NCI-H345 treated with DMSO at 0.1 percent for 48 hours (cell line): ENCODE measurements around the gene TEX2.
"Not testable (repeated sequence)": the region's sequence is repeated elsewhere in the genome, so short reads cannot be mapped to it uniquely, and the experiment has no call there.

Source experiments
- DNase-seq: peaks from one replicate; lab custom pipeline; 2025; ENCODE audit not compliant: unreplicated experiment; lab: John Stamatoyannopoulos, UW

TEX2 gene

DNA sequence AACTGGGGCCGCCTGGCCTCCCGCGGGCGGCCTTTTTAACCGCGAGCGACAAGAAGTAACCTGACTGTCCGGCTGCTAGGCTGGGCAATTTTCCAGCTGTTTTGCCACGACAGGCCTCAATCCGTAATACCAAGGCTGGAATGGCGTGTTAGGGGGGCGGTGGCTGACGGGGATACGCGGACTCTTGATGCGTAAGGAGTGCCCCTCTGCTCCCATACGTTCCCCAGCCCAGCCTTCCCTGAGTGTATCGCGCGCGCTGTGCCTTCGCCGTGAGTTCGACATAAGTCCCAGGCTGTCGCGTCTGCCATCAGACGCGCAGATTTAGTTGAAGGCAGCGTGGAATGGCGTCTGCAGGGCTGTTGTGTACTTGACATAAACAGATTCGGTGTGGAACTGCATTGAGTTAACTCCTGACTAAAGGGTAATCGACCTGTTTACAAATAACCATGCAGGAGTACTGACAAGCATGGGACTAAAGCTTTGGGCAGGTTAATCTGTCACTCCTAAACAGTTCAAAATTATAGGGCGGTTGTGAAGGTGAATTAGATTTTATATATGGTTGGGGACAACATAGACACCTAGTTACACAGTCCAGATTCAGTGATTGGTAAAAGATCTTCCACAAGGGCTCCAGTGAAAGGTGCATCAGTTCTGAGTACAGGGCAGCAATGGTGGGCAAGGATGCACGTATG, 116.5 kb downstream of the TEX2 start:
- peak; percentile 36 for DNase-seq

DNA sequence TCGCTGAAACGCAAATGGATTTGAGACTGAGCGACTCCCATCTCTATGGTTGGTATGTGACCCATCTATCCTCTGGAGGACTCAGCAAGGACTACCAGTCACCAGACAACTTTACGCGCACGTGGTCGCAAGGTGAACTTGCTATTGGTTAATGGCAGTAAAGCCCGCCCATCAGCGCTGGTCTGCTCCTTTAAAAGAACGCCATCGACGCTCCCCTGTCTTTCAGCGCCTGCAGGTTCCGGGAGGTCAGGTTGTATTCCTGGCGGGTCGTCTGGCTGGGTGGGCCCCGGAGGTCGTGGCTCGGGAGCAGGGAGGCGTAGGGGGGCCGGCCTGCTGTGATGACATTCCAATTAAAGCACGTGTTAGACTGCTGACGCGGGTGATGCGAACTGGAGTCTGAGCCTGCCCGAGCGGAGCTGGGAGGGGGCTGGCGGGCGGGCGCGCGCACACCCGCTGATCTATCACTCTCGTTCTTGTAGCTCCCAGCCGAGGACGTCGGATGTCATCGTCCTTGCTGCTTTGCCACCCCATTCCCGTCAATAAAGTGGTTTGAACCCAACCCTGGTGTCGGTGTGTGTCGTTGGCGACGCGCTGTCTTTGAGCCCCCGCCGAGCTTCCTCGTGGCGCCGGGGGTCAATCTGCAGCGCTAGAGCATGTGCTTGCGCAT, 117.2 kb downstream of the TEX2 start:
- DNase-seq = peak; percentile 99

DNA sequence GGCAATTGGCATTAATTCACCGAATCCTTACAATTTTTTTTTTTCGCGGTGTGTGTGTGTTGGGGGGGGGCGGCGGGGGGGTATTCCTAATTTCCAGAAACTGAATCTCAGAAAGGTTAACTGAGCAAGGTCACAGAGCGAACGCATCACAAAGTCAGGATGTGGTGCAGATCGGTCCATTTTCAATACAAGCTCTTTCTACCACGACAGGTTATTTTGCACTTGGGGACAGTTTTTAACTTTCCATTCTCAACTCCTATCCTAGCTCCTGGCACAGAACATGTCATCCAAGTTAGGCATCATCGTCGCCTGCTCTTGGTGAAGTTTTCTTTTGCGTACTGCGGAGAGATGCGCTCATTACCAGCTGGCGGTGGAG, 117.7 kb downstream of the TEX2 start:
- DNase-seq = no peak

DNA sequence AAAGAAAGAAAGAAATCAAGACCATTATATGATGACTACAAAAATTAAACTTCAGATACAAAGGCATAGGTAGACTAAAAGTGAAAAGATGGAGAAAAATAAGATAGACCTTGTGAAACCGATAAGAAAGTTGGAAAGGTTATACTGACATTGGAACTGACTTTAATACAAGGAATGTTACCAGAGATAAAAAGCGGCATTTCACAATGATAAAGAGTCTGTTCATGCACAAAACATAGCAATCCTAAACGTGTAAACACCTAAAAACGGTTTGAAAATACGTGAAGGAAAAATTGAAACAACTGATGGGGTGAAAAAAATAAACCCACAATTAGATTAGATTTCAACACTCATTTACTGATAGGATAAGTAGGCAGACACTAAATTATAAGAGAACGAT, 123.5 kb downstream of the TEX2 start:
- no peak for DNase-seq

DNA sequence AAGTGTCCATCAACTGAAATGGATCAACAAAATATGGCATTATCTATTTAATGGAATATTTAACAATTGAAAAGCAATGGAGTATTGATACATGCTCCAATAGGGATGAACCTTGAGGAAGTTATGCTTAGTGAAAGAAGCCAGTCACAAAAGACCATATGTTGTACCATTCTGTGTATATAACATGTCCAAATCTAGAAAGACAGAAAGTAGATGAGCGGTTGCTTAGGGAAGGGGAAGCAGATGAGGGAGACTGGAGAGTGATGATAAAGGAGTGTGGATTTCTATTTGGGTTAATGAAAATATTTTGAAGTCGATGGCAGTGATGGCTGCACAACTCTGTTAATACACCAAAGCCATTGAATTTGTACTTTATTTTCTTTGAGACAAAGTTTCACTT, 124.6 kb downstream of the TEX2 start:
- no peak for DNase-seq

DNA sequence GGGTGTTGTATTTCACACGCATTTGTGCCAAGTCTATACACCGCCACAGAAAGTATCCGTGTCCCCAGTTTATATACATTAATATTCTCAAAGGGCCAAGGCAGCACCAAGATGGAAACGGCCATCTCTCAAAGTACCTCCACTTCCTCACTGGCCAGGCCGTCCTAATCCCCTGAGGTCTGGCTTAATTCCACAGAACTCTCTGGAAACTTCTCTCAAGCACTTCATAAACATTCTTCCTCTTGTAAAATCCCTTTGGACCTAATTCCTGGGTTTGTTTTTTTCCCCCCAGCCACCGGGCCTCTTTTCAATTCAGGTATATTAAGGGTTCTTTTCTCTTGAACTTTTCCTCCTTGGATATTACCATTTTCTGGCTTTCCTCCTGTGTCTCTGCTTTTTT, 128.1 kb downstream of the TEX2 start:
- DNase-seq = no peak

DNA sequence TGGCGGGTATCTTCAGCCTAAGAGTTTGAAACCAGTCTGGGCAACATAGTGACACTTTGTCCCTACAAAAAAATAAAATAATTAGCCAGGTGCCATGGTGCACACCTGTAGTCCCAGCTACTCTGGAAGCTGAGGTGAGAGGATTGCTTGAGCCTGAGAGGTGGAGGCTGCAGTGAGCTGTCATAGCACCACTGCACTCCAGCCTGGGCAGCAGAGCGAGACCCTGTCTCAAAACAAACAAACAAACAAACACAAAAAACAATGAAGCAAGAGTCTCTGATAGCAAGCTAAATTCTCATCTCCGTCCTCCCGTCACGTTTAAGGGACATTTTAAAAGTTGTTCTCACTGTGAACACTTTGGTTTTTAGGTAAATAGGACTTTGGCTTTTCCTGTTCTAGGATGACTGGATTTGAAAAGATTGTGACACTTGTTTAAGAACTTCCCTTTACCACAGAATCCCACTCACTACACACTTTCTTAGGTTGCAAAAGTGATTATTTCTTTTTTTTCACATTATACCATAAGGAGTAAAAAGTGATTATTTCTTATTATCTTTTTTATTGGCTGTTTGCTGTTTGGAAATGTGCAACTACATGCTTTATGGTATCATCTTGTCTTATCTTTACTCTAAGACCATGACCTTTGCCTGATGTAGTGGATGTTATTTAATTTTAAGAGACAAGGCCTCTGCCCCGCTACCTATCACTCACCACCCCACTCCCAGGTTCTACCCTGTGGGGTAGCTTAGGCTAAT, 128.7 kb downstream of the TEX2 start:
- DNase-seq = no peak

DNA sequence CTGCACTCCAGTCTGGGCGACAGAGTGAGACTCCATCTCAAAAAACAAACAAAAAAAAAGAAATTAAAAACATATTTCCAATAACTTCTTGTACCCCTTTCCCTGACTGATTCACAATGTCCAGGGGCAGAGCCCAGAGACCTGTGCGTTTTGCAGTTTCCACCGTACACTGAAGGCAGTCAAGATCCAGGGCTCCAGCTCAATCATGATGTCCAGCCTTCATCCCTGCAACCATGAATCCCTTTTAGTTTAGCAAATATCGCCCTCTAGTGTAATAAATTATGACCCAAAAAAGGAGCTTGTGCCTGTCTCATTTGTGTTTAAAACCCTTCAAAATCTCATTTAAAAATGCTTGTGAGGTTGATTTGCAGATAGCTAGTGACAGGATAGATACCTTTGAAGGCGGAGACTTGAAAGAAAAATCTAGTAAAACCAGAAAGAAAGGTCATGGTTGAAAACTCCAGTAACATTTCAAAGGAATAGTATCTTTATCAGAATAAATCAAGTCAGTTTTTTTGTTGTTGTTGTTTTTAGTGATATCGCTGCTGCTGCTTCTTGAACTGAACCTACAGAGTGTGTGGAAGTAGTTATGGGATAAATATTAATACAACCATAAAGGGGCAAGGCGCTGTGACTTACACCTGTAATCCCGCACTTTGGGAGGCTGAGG, 129.4 kb downstream of the TEX2 start:
- peak; percentile 60 for DNase-seq

DNA sequence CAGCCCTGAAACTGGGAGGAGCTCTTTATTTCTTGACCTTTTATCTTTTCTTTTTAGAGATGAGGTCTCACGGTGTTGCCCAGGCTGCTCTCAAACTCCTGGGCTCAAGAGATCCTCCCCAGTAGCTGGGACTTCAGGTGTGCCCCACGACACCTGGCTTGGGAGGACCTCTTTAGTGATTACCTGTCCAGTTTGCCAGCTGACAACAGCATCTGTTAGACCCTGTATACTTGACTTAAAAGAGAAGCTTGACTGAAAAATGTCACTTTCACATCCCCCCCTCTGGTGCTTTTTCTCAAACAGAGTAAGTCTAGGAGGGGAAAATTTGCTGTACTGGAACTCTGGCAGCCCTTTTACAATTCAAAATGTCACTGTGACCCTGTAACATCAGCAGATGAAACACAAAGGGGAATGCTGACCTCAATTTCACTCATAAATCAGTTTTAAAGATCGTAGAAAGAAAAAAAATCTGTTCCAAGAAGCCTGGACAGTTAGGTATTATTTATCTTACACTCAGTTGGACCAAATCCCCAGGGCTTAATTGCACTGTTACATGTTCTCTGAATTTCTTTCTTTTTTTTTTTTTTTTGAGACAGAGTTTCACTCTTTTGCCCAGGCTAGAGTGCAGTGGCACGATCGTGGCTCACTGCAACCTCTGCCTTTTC, 131.3 kb downstream of the TEX2 start:
- no peak for DNase-seq

DNA sequence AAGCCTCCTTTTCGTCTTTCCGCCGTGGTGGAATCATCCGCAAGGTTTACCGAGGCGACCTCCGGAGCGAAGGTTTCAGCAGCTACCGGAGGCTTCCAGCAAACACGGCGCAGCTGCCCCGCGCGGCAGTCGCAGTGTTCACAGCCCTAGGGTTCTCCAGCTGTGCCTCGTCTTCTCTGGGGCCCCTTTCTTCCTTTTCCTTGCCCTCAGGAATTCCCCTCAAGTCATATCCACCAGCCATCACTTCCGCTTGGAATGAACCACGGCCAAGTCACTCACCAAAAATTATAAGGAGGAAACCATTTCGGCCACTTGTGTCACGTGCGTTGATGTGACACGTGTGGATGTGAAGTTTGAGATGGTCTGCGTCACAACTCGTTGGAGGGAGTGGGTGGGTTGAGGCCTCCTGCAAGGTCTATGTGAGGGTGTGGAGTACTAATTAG, 132.5 kb downstream of the TEX2 start:
- DNase-seq = no peak

DNA sequence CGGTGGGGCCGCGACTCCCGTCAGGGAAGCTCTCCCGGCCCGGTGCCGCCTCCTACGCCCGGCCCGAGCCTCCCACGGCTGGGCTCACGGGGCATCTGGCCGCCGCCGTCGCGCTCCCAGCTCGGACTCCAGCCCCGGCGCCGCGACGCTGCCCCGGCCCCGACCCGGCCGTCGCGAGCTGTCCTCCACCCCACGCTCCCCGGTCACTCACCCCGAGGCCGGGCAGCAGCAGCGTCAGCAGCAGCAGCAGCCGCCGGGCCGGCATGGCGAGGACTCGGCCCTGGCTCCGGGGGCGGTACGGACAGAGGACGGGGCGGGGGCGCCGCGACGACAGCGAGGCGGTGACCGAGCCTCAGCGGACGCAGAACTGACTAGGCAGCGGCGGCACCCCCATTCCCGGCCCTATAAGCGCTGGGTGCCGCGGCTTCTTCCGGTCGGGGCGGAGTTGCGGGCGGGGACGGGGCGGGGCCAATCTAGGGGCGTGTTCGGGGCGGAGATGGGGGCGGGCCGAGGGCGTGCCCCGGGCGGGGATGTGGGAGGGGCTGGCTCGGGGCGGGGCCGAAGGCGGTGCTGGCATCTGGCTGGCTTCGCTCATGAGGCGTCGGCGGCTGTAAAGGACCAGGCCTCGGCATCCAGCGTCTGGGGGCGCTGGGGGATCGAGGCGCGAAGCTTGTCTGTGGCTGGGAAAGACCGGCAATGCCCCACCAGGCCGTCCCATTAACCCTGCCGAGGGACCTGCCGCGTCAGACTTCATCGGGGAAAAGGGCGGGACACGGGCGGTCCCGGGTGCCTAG, 133.1 kb downstream of the TEX2 start, which contains the start of gene ERN1:
ERN1 (minus strand) TSS at position 380 of the 794 bp plus-strand sequence; CDS start at position 265, 115 bp downstream.
- DNase-seq = peak; percentile 45

DNA sequence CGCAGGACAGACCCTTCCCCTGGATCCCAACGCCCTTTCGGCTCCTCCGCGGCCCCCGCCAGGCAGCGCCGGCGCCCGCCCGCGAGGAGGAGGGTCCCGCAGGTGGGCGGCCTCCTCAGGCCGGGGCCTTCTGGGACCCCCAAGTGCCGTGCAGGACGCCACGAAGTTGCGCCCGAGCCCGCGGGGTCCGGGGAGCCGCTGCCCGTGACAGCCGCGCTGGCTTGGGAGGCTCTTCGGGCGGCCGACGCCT, 133.6 kb downstream of the TEX2 start:
- no peak for DNase-seq

DNA sequence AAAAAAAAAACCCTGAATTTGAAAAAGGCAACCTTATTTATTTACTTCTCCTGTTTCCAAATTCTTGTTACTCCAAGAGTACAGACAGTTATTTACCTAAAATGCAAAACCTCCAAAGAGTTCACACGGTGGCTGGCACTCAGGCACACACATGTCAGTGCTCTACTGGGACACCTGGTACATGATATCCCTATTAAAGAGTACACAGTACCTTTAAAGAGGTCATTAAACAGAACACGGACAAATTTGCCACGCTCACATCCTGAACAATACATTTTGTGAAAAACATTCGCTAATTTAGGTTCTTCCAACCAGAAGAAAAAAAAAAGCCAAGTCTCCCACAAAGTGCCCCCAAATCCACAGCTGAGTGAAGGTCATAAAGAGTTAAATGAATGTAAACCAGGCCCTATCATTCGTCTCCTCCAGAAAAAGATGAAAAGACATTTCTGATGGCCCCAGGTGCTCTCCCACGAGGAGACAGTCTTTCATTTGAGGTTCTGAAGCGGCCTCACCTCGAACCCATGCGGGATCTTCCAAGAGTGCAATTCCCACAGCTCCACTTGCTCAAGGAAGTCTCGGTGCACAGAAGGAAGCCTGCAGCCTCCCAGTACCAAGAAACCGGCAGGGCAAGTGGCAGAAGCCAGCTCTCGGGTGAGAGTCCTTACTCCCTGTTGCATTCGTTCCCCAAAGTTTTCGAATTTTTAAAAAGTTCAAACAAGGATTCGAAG, 134.1 kb downstream of the TEX2 start:
- DNase-seq = no peak

DNA sequence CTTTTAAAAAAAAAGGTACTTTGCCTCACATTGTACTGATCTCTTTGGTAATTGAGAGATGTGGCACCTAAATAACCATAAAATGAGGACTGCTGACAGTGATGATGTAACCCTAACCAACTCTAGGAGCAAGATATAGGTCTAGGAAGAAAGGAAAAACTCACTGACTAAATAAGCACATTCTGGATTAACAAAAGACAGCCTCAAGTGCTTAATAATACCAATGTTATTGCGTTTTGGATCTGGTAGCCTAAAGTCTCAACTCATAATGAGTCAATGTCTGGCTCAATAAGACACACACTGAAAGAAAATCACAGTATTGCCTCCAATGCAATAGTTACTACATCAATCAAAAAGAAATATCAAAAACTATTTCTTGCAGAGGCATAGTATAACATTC, 136.1 kb downstream of the TEX2 start:
- DNase-seq = no peak

DNA sequence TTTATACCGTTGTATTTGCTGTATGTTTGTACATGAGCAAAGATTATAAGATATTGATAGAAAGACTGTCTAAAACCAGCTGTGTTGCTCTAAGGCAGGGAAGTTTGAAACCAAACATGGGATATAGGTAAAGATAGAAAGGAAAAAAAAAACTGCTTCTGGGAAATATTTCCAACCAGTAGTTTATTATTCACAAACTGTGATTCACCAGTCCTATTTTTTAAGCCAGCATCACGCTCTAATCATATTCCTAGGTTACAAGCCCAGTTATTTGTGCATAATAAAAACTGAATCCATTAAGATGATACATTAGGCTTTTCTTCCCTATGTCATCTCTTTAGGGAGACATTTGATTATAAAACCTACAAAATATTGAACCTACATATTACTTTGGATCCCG, 137.1 kb downstream of the TEX2 start:
- DNase-seq = no peak

DNA sequence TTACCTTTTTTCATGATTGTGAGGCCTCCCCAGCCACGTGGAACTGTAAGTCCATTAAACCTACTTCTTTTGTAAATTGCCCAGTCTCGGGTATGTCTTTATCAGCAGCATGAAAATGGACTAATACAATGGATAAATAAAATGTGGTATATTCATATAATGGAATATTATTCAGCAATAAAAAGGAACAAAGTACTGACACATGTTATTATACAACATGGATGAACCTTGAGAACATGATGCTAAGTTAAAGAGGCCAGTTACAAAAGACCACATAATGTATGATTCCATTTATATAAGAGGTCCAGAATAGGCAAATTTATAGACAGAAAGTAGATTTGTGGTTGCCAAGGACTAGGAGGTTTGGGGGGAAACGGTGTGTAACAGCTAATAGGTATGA, 138.5 kb downstream of the TEX2 start:
- DNase-seq = no peak

DNA sequence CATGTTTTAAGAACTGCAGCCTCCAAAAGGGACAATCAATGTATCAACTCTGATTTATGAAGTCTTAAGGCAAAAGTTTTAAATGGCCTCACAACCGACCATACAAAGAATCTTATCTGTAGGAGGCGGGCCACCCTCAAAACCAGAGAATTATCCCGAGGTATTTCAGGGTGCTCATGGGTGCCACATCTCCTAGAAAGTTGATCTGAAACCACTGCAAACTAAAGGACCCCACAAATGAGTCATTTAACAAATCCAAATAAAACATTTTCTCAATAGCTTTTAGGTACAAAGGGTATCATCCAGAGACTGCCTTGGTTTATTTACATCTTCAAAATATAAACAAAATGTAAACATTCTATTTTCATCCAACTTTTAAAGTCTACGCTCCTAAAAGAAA, 139.9 kb downstream of the TEX2 start:
- no peak for DNase-seq

DNA sequence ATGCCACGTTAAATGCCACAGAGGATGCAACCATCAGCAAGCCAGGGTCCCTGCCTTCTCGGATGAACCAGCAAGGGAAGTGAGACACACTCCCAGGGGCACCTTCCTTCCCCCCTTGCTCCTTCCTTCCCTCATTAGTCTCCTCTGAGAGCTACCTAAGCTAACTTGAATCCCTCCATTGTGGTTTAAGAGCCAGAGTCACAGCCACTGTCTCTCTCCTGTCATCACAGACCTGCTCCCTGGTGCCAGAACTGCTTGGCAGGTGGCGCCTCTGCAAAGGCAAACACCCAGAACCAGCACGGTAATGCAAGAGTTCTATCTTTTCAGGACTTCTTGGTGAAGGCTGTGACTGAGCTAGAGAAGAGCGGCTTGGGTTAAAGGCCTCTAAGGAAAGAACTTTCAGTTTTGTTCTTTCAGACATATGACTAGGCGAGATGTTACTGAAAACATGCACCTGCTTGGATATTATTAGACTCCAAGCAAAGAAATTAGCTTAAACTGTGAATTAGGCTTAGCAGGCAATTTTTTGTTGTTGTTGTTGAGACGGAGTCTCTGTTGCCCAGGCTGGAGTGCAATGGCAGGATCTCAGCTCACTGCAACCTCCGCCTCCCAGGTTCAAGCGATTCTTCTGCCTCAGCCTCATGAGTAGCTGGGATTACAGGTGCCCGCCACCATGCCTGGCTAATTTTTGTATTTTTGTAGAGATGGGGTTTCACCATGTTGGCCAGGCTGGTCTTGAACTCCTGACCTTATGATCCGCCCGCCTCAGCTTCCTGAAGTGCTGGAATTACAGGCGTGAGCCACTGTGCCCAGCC, 141.9 kb downstream of the TEX2 start:
- not testable (repeated sequence) for DNase-seq
